ENCODE results near the gene GLIS1. TPM values are rescaled to one million over a fixed set of nuclear protein-coding genes. Genes with fewer than 3 reads are reported as not detected.
A peak's percentile ranks its signal among the peaks of the same experiment; 100 is the strongest.

GLIS1 gene
- total and polyA plus RNA-seq, 2 of the 8 experiments (the other 6 are each of a cell fraction or from before 2014, with no cell fraction given) = 0.15 to 0.22 TPM

- H4K8ac ChIP-seq (ENCODE audit: extremely low read depth, insufficient read depth, low read length) = no peak overlapping the region
- no peak overlapping the region for H3K4me2 ChIP-seq (ENCODE audit: insufficient read depth in 1 of 2, low read depth in 2 of 2, low read length in 2 of 2)
- no peaks in the 10 kb centered on the region for H3K4me1 ChIP-seq (replicated peaks in 1 of 4; ENCODE audit: control insufficient read depth in 3 of 4, insufficient read depth in 4 of 4, low read length in 3 of 4)
- no peaks in the 10 kb centered on the region for H4K20me1 ChIP-seq (replicated peaks in 1 of 2; ENCODE audit: control insufficient read depth in 1 of 2, insufficient read depth in 2 of 2, low read length in 2 of 2)
- no peak overlapping the region for H2BK15ac ChIP-seq (ENCODE audit: low read length)
- peak in 1 of 2 experiments; percentile 28 for DNase-seq (ENCODE audit: low read depth in 1 of 2, low spot score in 2 of 2)
- no peak overlapping the region for H2AFZ ChIP-seq (ENCODE audit: low read length)
- H2AK5ac ChIP-seq (ENCODE audit: low read depth, low read length) = no peak overlapping the region
- H3K9me3 ChIP-seq (ENCODE audit: insufficient read depth in 2 of 2, low read depth in 1 of 2, low read length in 1 of 2) = no peaks in the 10 kb centered on the region
- no peak overlapping the region for H2BK20ac ChIP-seq (ENCODE audit: low read length)
- H3K4me3 ChIP-seq (ENCODE audit: extremely low read depth in 1 of 4, insufficient read depth in 2 of 4, low read depth in 3 of 4, low read length in 4 of 4) = no peak overlapping the region
- H2BK12ac ChIP-seq (ENCODE audit: low read depth, low read length) = no peak overlapping the region
- no peak for FAIRE-seq
- no peak overlapping the region for H2BK5ac ChIP-seq (ENCODE audit: low read depth, low read length)
- H3K23ac ChIP-seq (ENCODE audit: insufficient read length) = no peak overlapping the region
- H3K9ac ChIP-seq (replicated peaks in 1 of 4; ENCODE audit: extremely low read depth in 1 of 4, low read depth in 3 of 4, low read length in 3 of 4) = no peak overlapping the region
- 89% methylated on average over 10 of the region's 10 CpGs; no CpG with 5 or more reads in 1 of the 2 experiments for WGBS, 2 experiments (ENCODE audit: extremely low coverage in 1 of 2, insufficient coverage in 1 of 2, insufficient read length in 1 of 2, insufficient replicate concordance in 2 of 2, low coverage in 1 of 2, low lambda C conversion rate in 2 of 2, missing lambda C conversion rate in 1 of 2)
- H3K23me2 ChIP-seq (ENCODE audit: low read depth, low read length) = no peaks in the 10 kb centered on the region
- no peak overlapping the region for H4K5ac ChIP-seq (ENCODE audit: insufficient read length, low read depth, low read length)
- H3K18ac ChIP-seq (ENCODE audit: extremely low read depth, low read length) = no peak overlapping the region
- no peaks in the 10 kb centered on the region for H3K27me3 ChIP-seq (replicated peaks in 1 of 4; ENCODE audit: control insufficient read depth in 3 of 4, extremely low read depth in 1 of 4, insufficient read depth in 3 of 4, low read length in 3 of 4)
- no peaks in the 10 kb centered on the region for H3K79me1 ChIP-seq (ENCODE audit: low read depth, low read length)
- no peak overlapping the region for H3K56ac ChIP-seq (replicated peaks; ENCODE audit: insufficient read length, low read depth, low read length)
- ChIA-PET CTCF (ENCODE audit: partially characterized antibody) (interaction anchor here (0.7 to 3.3 kb wide), 7 partner anchors 9 to 155 kb away, joined by 3 to 13 read pairs (median 3); no protein-coding TSS in a partner anchor), POLR2A (ENCODE audit: partially characterized antibody) (no interaction called here)
- no peaks in the 10 kb centered on the region for H3K79me2 ChIP-seq (ENCODE audit: control insufficient read depth in 1 of 2, insufficient read depth in 2 of 2, low read length in 2 of 2)
- no peak overlapping the region for H2BK120ac ChIP-seq (replicated peaks; ENCODE audit: low read depth, low read length)
- no peak overlapping the region for H4K91ac ChIP-seq (replicated peaks; ENCODE audit: insufficient read length, low read length)
- no peak overlapping the region for H3K27ac ChIP-seq (ENCODE audit: low read depth, low read length)
- no peak overlapping the region for H3K4ac ChIP-seq (replicated peaks; ENCODE audit: insufficient read length, low read depth, low read length)
- H3K14ac ChIP-seq (ENCODE audit: insufficient read length) = no peak overlapping the region
- H3K36me3 ChIP-seq (ENCODE audit: control insufficient read depth in 2 of 4, insufficient read depth in 4 of 4, low read length in 3 of 4) = no peaks in the 10 kb centered on the region
- TF ChIP-seq RNF2 (IDR thresholded peaks at IDR 0.05; ENCODE audit: borderline replicate concordance, low read depth, low read length, missing control alignments, poor library complexity, severe bottlenecking) (no peak), SAP30 (IDR thresholded peaks at IDR 0.05; ENCODE audit: insufficient read depth, insufficient replicate concordance, low read length) (no peak), KDM1A (IDR thresholded peaks at IDR 0.05; ENCODE audit: borderline replicate concordance, low read length) (no peak), CTBP2 (IDR thresholded peaks at IDR 0.05; ENCODE audit: borderline replicate concordance, insufficient read depth, insufficient read length, low read length) (no peak), POLR2AphosphoS5 (IDR thresholded peaks at IDR 0.05; ENCODE audit: low read depth, low read length) (no peak), KDM4A (IDR thresholded peaks at IDR 0.05; ENCODE audit: low read depth, low read length, severe bottlenecking) (no peak), E2F6 (IDR thresholded peaks at IDR 0.05) (no peak)
- TF ChIP-seq, protein P1, sequence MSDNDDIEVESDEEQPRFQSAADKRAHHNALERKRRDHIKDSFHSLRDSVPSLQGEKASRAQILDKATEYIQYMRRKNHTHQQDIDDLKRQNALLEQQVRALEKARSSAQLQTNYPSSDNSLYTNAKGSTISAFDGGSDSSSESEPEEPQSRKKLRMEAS (IDR thresholded peaks at IDR 0.05) = no peak
Observed at GRCh38 chr1:53625766-53626520, 113.0 kb downstream of the GLIS1 start.

Data from H1 (cell line).